Measurements from ENCODE around the gene DUSP16. TPM values are rescaled to one million over a fixed set of nuclear protein-coding genes. Genes with fewer than 3 reads are reported as not detected.

Gene DUSP16
- total and polyA plus RNA-seq, 3 donors from 2014 or later, result 22.5 to 48.6 (median 42.1) TPM

- DNase-seq, result peak; percentile 39
Measured at GRCh38 chr12:12449533-12450025, 113.1 kb downstream of the DUSP16 start.

DNA sequence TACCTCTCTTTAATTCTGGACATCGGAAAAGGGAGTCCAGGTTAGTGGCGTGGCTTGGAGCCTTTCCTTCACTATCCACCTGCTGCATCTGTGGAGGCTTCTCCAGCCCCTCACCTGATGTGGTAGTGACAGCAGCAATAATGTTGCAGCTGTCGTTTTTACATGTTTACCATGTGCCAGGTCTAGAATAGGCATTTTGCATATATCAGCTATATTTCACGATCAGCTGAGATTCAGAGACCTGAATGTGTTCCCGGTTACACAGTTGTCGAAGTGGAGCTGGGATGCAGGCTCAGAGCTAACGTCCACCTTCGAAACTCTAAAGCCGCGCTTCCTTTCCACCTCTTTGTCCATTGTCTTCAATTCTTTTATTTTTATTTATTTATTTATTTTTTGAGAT lies 114.8 kb downstream of the DUSP16 start:
- no peak overlapping the region for H3K4me3 ChIP-seq
- intact Hi-C loops (cut with DNase I; ENCODE audit: low total_unique reads), result no loop called here
- H3K27me3 ChIP-seq, result no peaks in the 10 kb centered on the region
- H3K36me3 ChIP-seq (ENCODE audit: low read depth, missing control alignments), result no peaks in the 10 kb centered on the region
- WGBS, 2 donors, result 96 to 98% methylated on average over 10 of the region's 10 CpGs
- H3K27ac ChIP-seq, result no peak overlapping the region
- no peak for DNase-seq
- peaks cover 6% of the 10 kb centered on the region for H3K4me1 ChIP-seq
- TF ChIP-seq POLR2A (IDR thresholded peaks at IDR 0.05), result no peak
- TF ChIP-seq, protein P1, sequence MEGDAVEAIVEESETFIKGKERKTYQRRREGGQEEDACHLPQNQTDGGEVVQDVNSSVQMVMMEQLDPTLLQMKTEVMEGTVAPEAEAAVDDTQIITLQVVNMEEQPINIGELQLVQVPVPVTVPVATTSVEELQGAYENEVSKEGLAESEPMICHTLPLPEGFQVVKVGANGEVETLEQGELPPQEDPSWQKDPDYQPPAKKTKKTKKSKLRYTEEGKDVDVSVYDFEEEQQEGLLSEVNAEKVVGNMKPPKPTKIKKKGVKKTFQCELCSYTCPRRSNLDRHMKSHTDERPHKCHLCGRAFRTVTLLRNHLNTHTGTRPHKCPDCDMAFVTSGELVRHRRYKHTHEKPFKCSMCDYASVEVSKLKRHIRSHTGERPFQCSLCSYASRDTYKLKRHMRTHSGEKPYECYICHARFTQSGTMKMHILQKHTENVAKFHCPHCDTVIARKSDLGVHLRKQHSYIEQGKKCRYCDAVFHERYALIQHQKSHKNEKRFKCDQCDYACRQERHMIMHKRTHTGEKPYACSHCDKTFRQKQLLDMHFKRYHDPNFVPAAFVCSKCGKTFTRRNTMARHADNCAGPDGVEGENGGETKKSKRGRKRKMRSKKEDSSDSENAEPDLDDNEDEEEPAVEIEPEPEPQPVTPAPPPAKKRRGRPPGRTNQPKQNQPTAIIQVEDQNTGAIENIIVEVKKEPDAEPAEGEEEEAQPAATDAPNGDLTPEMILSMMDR (IDR thresholded peaks at IDR 0.05), result no peak
- no peaks in the 10 kb centered on the region for H3K9me3 ChIP-seq

More at GRCh38 chr12:12449533-12450025, 113.1 kb downstream of the DUSP16 start:
- H3K4me3 ChIP-seq, result no peak overlapping the region
- H3K4me1 ChIP-seq, result peaks cover 4% of the 10 kb centered on the region
- H3K27me3 ChIP-seq, result no peaks in the 10 kb centered on the region
- H3K36me3 ChIP-seq (ENCODE audit: low read depth, missing control alignments), result no peaks in the 10 kb centered on the region
- H3K9me3 ChIP-seq, result no peaks in the 10 kb centered on the region
- no peak for TF ChIP-seq POLR2A (IDR thresholded peaks at IDR 0.05)
- TF ChIP-seq, protein P1 (IDR thresholded peaks at IDR 0.05), result no peak
- H3K27ac ChIP-seq, result peak overlapping the region; percentile 5 to 7
- intact Hi-C loops (cut with DNase I; ENCODE audit: low total_unique reads), result no loop called here
- WGBS, 2 donors, result 61 to 74% methylated on average over 13 of the region's 13 CpGs

DNA sequence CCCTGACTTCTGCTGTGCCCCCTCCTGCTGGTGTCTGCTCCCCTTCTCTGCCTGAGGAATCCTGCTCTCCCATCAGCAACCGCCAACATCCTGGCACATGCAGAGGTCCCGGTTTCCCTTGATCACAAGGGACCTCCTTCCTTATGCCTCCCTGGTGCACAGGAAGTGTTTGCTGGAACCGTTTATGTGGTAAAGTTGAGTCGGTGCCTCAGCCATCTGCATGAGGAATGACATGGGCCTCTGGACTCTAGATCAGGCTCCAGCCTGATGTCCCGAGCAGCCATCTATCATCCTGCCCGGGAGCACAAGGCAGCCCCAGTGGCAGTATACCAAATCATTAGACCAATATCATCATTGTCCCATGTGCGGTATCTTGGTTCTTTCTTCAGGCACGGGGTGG lies 115.4 kb downstream of the DUSP16 start:
- no peak for DNase-seq
- Histone ChIP-seq H3K27me3 (no peaks in the 10 kb centered on the region), H3K4me1 (peaks cover 12% of the 10 kb centered on the region), H3K27ac (no peak overlapping the region), H3K9me3 (no peaks in the 10 kb centered on the region), H3K36me3 (ENCODE audit: low read depth, missing control alignments) (no peaks in the 10 kb centered on the region), H3K4me3 (no peak overlapping the region)
- 84 to 89% methylated on average over 8 of the region's 8 CpGs for WGBS, 2 donors
- TF ChIP-seq, protein P1 (IDR thresholded peaks at IDR 0.05), result no peak
- no peak for TF ChIP-seq POLR2A (IDR thresholded peaks at IDR 0.05)
- intact Hi-C loops (cut with DNase I; ENCODE audit: low total_unique reads), result no loop called here

GRCh38 chr12:12446786-12447185 lies 115.9 kb downstream of the DUSP16 start:
- intact Hi-C loops (cut with DNase I; ENCODE audit: low total_unique reads), result no loop called here
- Histone ChIP-seq H3K9me3 (no peaks in the 10 kb centered on the region), H3K36me3 (ENCODE audit: low read depth, missing control alignments) (no peaks in the 10 kb centered on the region), H3K4me3 (no peak overlapping the region), H3K4me1 (peaks cover 17% of the 10 kb centered on the region), H3K27me3 (no peaks in the 10 kb centered on the region), H3K27ac (no peak overlapping the region)
- no peak for TF ChIP-seq POLR2A (IDR thresholded peaks at IDR 0.05)
- TF ChIP-seq, protein P1 (IDR thresholded peaks at IDR 0.05), result no peak
- WGBS, 2 donors, result 89 to 91% methylated on average over 3 of the region's 3 CpGs
- no peak for DNase-seq

DNA sequence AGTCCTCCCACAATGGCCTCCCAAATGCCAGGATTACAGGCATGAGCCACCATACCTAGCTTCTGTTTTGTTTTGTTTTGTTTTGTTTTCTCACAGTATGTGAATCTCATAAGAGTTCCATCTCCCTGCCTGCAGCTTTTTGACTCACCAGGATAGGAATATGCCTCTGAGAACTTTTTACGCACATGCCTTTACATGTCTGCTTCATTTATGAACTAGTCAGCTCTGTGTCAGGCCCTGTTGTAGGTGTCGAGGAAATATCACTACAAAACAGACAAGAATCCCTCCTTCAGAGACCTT lies 116.8 kb downstream of the DUSP16 start:
- DNase-seq, result no peak
- WGBS, 2 donors, result 89 to 99% methylated on average over 2 of the region's 2 CpGs
- no peaks in the 10 kb centered on the region for H3K27me3 ChIP-seq
- intact Hi-C loops (cut with DNase I; ENCODE audit: low total_unique reads), result no loop called here
- no peak for TF ChIP-seq POLR2A (IDR thresholded peaks at IDR 0.05)
- TF ChIP-seq, protein P1 (IDR thresholded peaks at IDR 0.05), result no peak
- H3K9me3 ChIP-seq, result no peaks in the 10 kb centered on the region
- H3K4me1 ChIP-seq, result peaks cover 20% of the 10 kb centered on the region
- H3K36me3 ChIP-seq (ENCODE audit: low read depth, missing control alignments), result no peaks in the 10 kb centered on the region
- no peak overlapping the region for H3K4me3 ChIP-seq
- H3K27ac ChIP-seq, result no peak overlapping the region
